HT-29 (cell line): ENCODE data around the gene OR2M2. TPM values are rescaled to one million over a fixed set of nuclear protein-coding genes. Genes with fewer than 3 reads are reported as not detected.

Experiments
- total RNA-seq: library from RNA; depleted of rRNA; stranded (reverse); fragments of >200 nt; shearing (Covaris generic); gene quantifications from 2 replicates; pipeline ENCODE4 v1.2.3, GENCODE V29; 2014; rRNA removed

OR2M2 gene
- total RNA-seq, 1 experiment from 2014 or later: not detected

Other genes starting within 250 kb of the OR2M2 start
- gene OR2AJ1, start 249.9 kb upstream of the OR2M2 start, total RNA-seq: not detected in 2 replicates
- gene OR2L8, start 226.0 kb upstream of the OR2M2 start, total RNA-seq: not detected in 2 replicates
- not detected in 2 replicates for gene OR2AK2, start 209.6 kb upstream of the OR2M2 start, total RNA-seq
- gene OR2L5, start 161.2 kb upstream of the OR2M2 start, total RNA-seq: not detected in 2 replicates
- gene OR2L2, start 144.8 kb upstream of the OR2M2 start, total RNA-seq: not detected in 2 replicates
- not detected in 2 replicates for gene OR2L3, start 128.0 kb upstream of the OR2M2 start, total RNA-seq
- not detected in 2 replicates for gene OR2L13, start 79.6 kb upstream of the OR2M2 start, total RNA-seq
- gene OR2M5, start 29.7 kb upstream of the OR2M2 start, total RNA-seq: not detected in 2 replicates
- not detected in 2 replicates for gene OR2M3, start 22.4 kb downstream of the OR2M2 start, total RNA-seq
- not detected in 2 replicates for gene OR2M4, start 56.6 kb downstream of the OR2M2 start, total RNA-seq
- gene OR2T33, start 103.2 kb downstream of the OR2M2 start, total RNA-seq: not detected in 2 replicates
- gene OR2T12, start 128.6 kb downstream of the OR2M2 start, total RNA-seq: not detected in 2 replicates
- not detected in 2 replicates for gene OR2M7, start 149.7 kb downstream of the OR2M2 start, total RNA-seq
- not detected in 2 replicates for gene OR14C36, start 174.0 kb downstream of the OR2M2 start, total RNA-seq
- gene OR2T4, start 186.8 kb downstream of the OR2M2 start, total RNA-seq: not detected in 2 replicates
- gene OR2T6, start 200.9 kb downstream of the OR2M2 start, total RNA-seq: not detected in 2 replicates
- not detected in 2 replicates for gene OR2T1, start 228.2 kb downstream of the OR2M2 start, total RNA-seq